H1 (cell line): ENCODE results near the gene KRT78. TPM values are rescaled to one million over a fixed set of nuclear protein-coding genes. Genes with fewer than 3 reads are reported as not detected.

Experiments
- CTCF ChIA-PET: fragments of 300-600 bp; sonication (Branson Sonifier 250); formaldehyde crosslinking; loops from one replicate; lab custom pipeline; 2021; ENCODE audit not compliant: partially characterized antibody; lab: Charles Lee
- POLR2A ChIA-PET: fragments of 300-600 bp; sonication (Branson Sonifier 250); formaldehyde crosslinking; loops from one replicate; lab custom pipeline; 2021; ENCODE audit warnings: inconsistent platforms; ENCODE audit not compliant: partially characterized antibody; lab: Charles Lee
- DNase-seq, 2 experiments: peaks; one replicate each; pipeline versions ENCODE4 v3.0.0 to v3.0.0-alpha.2; 2010 to 2022; ENCODE audit warnings: low spot score in 2 of 2, low read depth in 1 of 2, mixed read lengths in 1 of 2
- FAIRE-seq: peaks from 2 replicates; lab custom pipeline; 2011; peaks lifted over from hg19 to GRCh38; lab: Jason Lieb, UNC
- H2AFZ ChIP-seq: 2 replicates; pipeline ENCODE4 v1.8.1; 2012; ENCODE audit warnings: low read length, inconsistent platforms
- H2AK5ac ChIP-seq: 2 replicates; pipeline ENCODE4 v1.6.1; 2013; ENCODE audit warnings: low read depth, low read length
- H2BK120ac ChIP-seq: replicated peaks from 2 replicates; pipeline ENCODE3; 2013; ENCODE audit warnings: low read depth, low read length, inconsistent platforms
- H2BK12ac ChIP-seq: 2 replicates; pipeline ENCODE4 v1.6.1; 2013; ENCODE audit warnings: low read depth, low read length
- H2BK15ac ChIP-seq: 2 replicates; pipeline ENCODE4 v1.6.1; 2013; ENCODE audit warnings: low read length
- H2BK20ac ChIP-seq: 2 replicates; pipeline ENCODE4 v1.6.1; 2013; ENCODE audit warnings: low read length
- H2BK5ac ChIP-seq: 2 replicates; pipeline ENCODE4 v1.6.1; 2013; ENCODE audit warnings: low read depth, low read length
- H3K14ac ChIP-seq: 2 replicates; pipeline ENCODE4 v1.6.1; 2013; ENCODE audit warnings: inconsistent platforms; ENCODE audit not compliant: insufficient read length
- H3K18ac ChIP-seq: 2 replicates; pipeline ENCODE4 v1.6.1; 2013; ENCODE audit warnings: low read length; ENCODE audit errors: extremely low read depth
- H3K23ac ChIP-seq: 2 replicates; pipeline ENCODE4 v1.6.1; 2013; ENCODE audit warnings: inconsistent platforms; ENCODE audit not compliant: insufficient read length
- H3K23me2 ChIP-seq: 2 replicates; pipeline ENCODE4 v1.6.1; 2013; ENCODE audit warnings: low read depth, low read length
- H3K27ac ChIP-seq: 2 replicates; pipeline ENCODE4 v1.6.1; 2011; ENCODE audit warnings: low read depth, low read length, inconsistent platforms
- H3K27me3 ChIP-seq, 4 experiments: replicated peaks in 1 of 4; 1 replicate in 1 of 4; 2 replicates in 3 of 4; pipeline versions ENCODE4 v1.6.1 to v1.8.1; 2011 to 2013; ENCODE audit warnings: low read length in 3 of 4, mild to moderate bottlenecking in 3 of 4, inconsistent platforms in 2 of 4, mixed read lengths in 2 of 4, moderate library complexity in 1 of 4; ENCODE audit not compliant: control insufficient read depth in 3 of 4, insufficient read depth in 3 of 4; ENCODE audit errors: extremely low read depth in 1 of 4
- H3K36me3 ChIP-seq, 4 experiments: 2 replicates each; pipeline versions ENCODE4 v1.6.1 to v1.8.1; 2011 to 2013; ENCODE audit warnings: mild to moderate bottlenecking in 4 of 4, low read length in 3 of 4, moderate library complexity in 2 of 4, control low read depth in 1 of 4, inconsistent platforms in 1 of 4; ENCODE audit not compliant: insufficient read depth in 4 of 4, control insufficient read depth in 2 of 4
- H3K4ac ChIP-seq: replicated peaks from 2 replicates; pipeline ENCODE3; 2013; ENCODE audit warnings: low read length, low read depth, mixed read lengths, inconsistent platforms; ENCODE audit not compliant: insufficient read length
- H3K4me1 ChIP-seq, 4 experiments: replicated peaks in 1 of 4; 1 replicate in 1 of 4; 2 replicates in 3 of 4; pipeline versions ENCODE4 v1.6.1 to v1.8.1; 2011 to 2013; ENCODE audit warnings: low read length in 3 of 4, inconsistent platforms in 2 of 4, mixed read lengths in 1 of 4; ENCODE audit not compliant: insufficient read depth in 4 of 4, control insufficient read depth in 3 of 4
- H3K4me2 ChIP-seq, 2 experiments: 2 replicates each; pipeline versions ENCODE4 v1.6.1 to v1.8.1; 2011 to 2013; ENCODE audit warnings: low read depth in 2 of 2, low read length in 2 of 2, control low read depth in 1 of 2, inconsistent platforms in 1 of 2, mild to moderate bottlenecking in 1 of 2; ENCODE audit not compliant: insufficient read depth in 1 of 2
- H3K4me3 ChIP-seq, 4 experiments: fragments of 200-600, 300-600 bp in 1 of 4; sonication (generic), shearing (Covaris generic), sonication (Bioruptor Twin) in 1 of 4; 2 replicates each; pipeline versions ENCODE4 v1.5.1 to v1.8.1; 2011 to 2016; ENCODE audit warnings: low read length in 4 of 4, low read depth in 3 of 4, control low read depth in 2 of 4, inconsistent platforms in 2 of 4, mild to moderate bottlenecking in 2 of 4, mixed read lengths in 1 of 4, moderate library complexity in 1 of 4; ENCODE audit not compliant: insufficient read depth in 2 of 4; ENCODE audit errors: extremely low read depth in 1 of 4
- H3K56ac ChIP-seq: replicated peaks from 2 replicates; pipeline ENCODE3; 2013; ENCODE audit warnings: low read depth, mild to moderate bottlenecking, mixed read lengths, low read length, inconsistent platforms; ENCODE audit not compliant: insufficient read length
- H3K79me1 ChIP-seq: 2 replicates; pipeline ENCODE4 v1.6.1; 2013; ENCODE audit warnings: low read depth, low read length, control low read depth
- H3K79me2 ChIP-seq, 2 experiments: 2 replicates each; pipeline versions ENCODE4 v1.6.1 to v1.8.1; 2012 to 2013; ENCODE audit warnings: low read length in 2 of 2, mild to moderate bottlenecking in 2 of 2, inconsistent platforms in 1 of 2; ENCODE audit not compliant: insufficient read depth in 2 of 2, control insufficient read depth in 1 of 2
- H3K9ac ChIP-seq, 4 experiments: replicated peaks in 1 of 4; 1 replicate in 1 of 4; 2 replicates in 3 of 4; pipeline versions ENCODE4 v1.6.1 to v1.8.1; 2011 to 2013; ENCODE audit warnings: low read depth in 3 of 4, low read length in 3 of 4, control low read depth in 2 of 4, mild to moderate bottlenecking in 2 of 4, moderate library complexity in 2 of 4, inconsistent platforms in 1 of 4; ENCODE audit errors: extremely low read depth in 1 of 4
- H3K9me3 ChIP-seq, 2 experiments: 2 replicates each; pipeline versions ENCODE4 v1.6.1 to v1.8.1; 2012 to 2013; ENCODE audit warnings: mild to moderate bottlenecking in 2 of 2, moderate library complexity in 2 of 2, control low read depth in 1 of 2, inconsistent platforms in 1 of 2, low read depth in 1 of 2, low read length in 1 of 2, mixed read lengths in 1 of 2; ENCODE audit not compliant: insufficient read depth in 2 of 2
- H4K20me1 ChIP-seq, 2 experiments: replicated peaks in 1 of 2; 2 replicates each; pipeline versions ENCODE3 to v1.8.1; 2011 to 2013; ENCODE audit warnings: inconsistent platforms in 2 of 2, low read length in 2 of 2, mild to moderate bottlenecking in 1 of 2; ENCODE audit not compliant: insufficient read depth in 2 of 2, control insufficient read depth in 1 of 2
- H4K5ac ChIP-seq: 2 replicates; pipeline ENCODE4 v1.6.1; 2013; ENCODE audit warnings: low read length, low read depth, mixed read lengths, inconsistent platforms; ENCODE audit not compliant: insufficient read length
- H4K8ac ChIP-seq: 2 replicates; pipeline ENCODE4 v1.8.0; 2013; ENCODE audit warnings: mild to moderate bottlenecking, moderate library complexity, low read length, inconsistent platforms; ENCODE audit not compliant: insufficient read depth; ENCODE audit errors: extremely low read depth
- H4K91ac ChIP-seq: replicated peaks from 2 replicates; pipeline ENCODE3; 2013; ENCODE audit warnings: low read length, mixed read lengths, inconsistent platforms; ENCODE audit not compliant: insufficient read length
- CTCF ChIP-seq, 3 experiments: IDR thresholded peaks; 1 replicate in 2 of 3; 2 replicates in 1 of 3; pipeline versions ENCODE4 v1.5.1 to v1.6.1; 2011; ENCODE audit warnings: low read length in 3 of 3, mild to moderate bottlenecking in 3 of 3, inconsistent platforms in 2 of 3, low read depth in 1 of 3, moderate library complexity in 1 of 3; ENCODE audit not compliant: insufficient read depth in 1 of 3; ENCODE audit errors: control extremely low read depth in 1 of 3
- EP300 ChIP-seq, 2 experiments: IDR thresholded peaks; 1 replicate in 1 of 2; 2 replicates in 1 of 2; pipeline ENCODE4 v1.6.1; 2011 to 2012; ENCODE audit warnings: low read depth in 2 of 2, low read length in 2 of 2, mild to moderate bottlenecking in 2 of 2, borderline replicate concordance in 1 of 2, inconsistent platforms in 1 of 2, moderate library complexity in 1 of 2
- GTF2F1 ChIP-seq: IDR thresholded peaks from 2 replicates; pipeline ENCODE4 v1.6.1; 2012; ENCODE audit warnings: low read depth, low read length, improper control_type of control experiment, borderline replicate concordance
- HDAC2 ChIP-seq, 2 experiments: fragments of 300-600 bp in 1 of 2; sonication (generic) in 1 of 2; IDR thresholded peaks; 2 replicates each; pipeline ENCODE4 v1.6.1; 2011 to 2012; ENCODE audit warnings: low read depth in 2 of 2, low read length in 2 of 2, mild to moderate bottlenecking in 2 of 2, moderate library complexity in 2 of 2, borderline replicate concordance in 1 of 2, inconsistent platforms in 1 of 2
- HDAC6 ChIP-seq: IDR thresholded peaks from one replicate; pipeline ENCODE4 v1.7.1; 2012; ENCODE audit warnings: low read depth, mild to moderate bottlenecking, inconsistent platforms, low read length, moderate library complexity
- KDM1A ChIP-seq: fragments of 200-600, 300-600 bp; sonication (generic); IDR thresholded peaks from 2 replicates; pipeline ENCODE4 v1.7.1; 2016; ENCODE audit warnings: mild to moderate bottlenecking, low read length, borderline replicate concordance
- MAFK ChIP-seq: IDR thresholded peaks from 2 replicates; pipeline ENCODE4 v1.6.1; 2012; ENCODE audit warnings: low read depth, mild to moderate bottlenecking, improper control_type of control experiment, low read length
- SRF ChIP-seq: IDR thresholded peaks from 2 replicates; pipeline ENCODE4 v1.6.1; 2011; ENCODE audit warnings: mild to moderate bottlenecking, low read depth, low read length, moderate library complexity
- TAF1 ChIP-seq: IDR thresholded peaks from 2 replicates; pipeline ENCODE4 v1.6.1; 2011; ENCODE audit warnings: mild to moderate bottlenecking, low read depth, low read length
- TBP ChIP-seq: IDR thresholded peaks from 2 replicates; pipeline ENCODE4 v1.6.1; 2011; ENCODE audit warnings: low read depth, low read length, improper control_type of control experiment
- ZNF274 ChIP-seq: IDR thresholded peaks from 2 replicates; pipeline ENCODE4 v1.7.0; 2012; ENCODE audit warnings: low read length, borderline replicate concordance; ENCODE audit errors: extremely low read depth
- WGBS, 2 experiments: shearing (Covaris generic) in 1 of 2; methylation state at CpG; one replicate each; pipeline versions ENCODE4 v1.1.6 to v1.1.7; 2013 to 2015; ENCODE audit warnings: low lambda C conversion rate in 2 of 2, mixed read lengths in 2 of 2, inconsistent platforms in 1 of 2, low coverage in 1 of 2, missing lambda C conversion rate in 1 of 2; ENCODE audit not compliant: insufficient replicate concordance in 2 of 2, insufficient coverage in 1 of 2, insufficient read length in 1 of 2; ENCODE audit errors: extremely low coverage in 1 of 2, missing lambda C conversion rate in 1 of 2; 5-methylcytosine and 5-hydroxymethylcytosine counted together
- polyA plus RNA-seq, 7 experiments: library from polyadenylated mRNA; depleted of rRNA in 3 of 7; stranded (reverse) in 5 of 7; unstranded in 2 of 7; fragments of >200 nt in 5 of 7; fragments of 200-250 nt in 2 of 7; gene quantifications; 1 replicate in 5 of 7; 2 replicates in 1 of 7; 4 replicates in 1 of 7; pipeline versions ENCODE4 v1.2.1 to v1.2.3, GENCODE V29; 2011 to 2013; ENCODE audit warnings: missing spikeins in 2 of 7, mixed read lengths in 2 of 7
- total RNA-seq: library from RNA; stranded (reverse); fragmentation: NEBNext Ultra II Directional; extraction: Animal tissue kit (Norgen Biotek cat#: 25700); gene quantifications from 2 replicates; pipeline ENCODE4 v1.2.1, GENCODE V29; 2021

Gene KRT78
- total and polyA plus RNA-seq, 2 of the 8 experiments (the other 6 are each of a cell fraction or from before 2014, with no cell fraction given), result not detected

- H4K5ac ChIP-seq, result no peak overlapping the region
- H3K36me3 ChIP-seq, result no peaks in the 10 kb centered on the region
- no peaks in the 10 kb centered on the region for H3K9me3 ChIP-seq
- H2AFZ ChIP-seq, result no peak overlapping the region
- no peak overlapping the region for H3K4me2 ChIP-seq
- no peak for DNase-seq
- 89% methylated on average over 7 of the region's 8 CpGs; no CpG with 5 or more reads in 1 of the 2 experiments for WGBS, 2 experiments
- FAIRE-seq, result no peak
- ChIA-PET POLR2A (no interaction called here), CTCF (interaction anchor here (0.6 to 3.0 kb wide), 6 partner anchors 8 to 684 kb away, joined by 3 to 11 read pairs (median 5); no protein-coding TSS in a partner anchor)
- no peak overlapping the region for H2BK20ac ChIP-seq
- H4K20me1 ChIP-seq, result no peaks in the 10 kb centered on the region
- no peaks in the 10 kb centered on the region for H3K79me2 ChIP-seq
- no peak overlapping the region for H3K23ac ChIP-seq
- H3K23me2 ChIP-seq, result no peaks in the 10 kb centered on the region
- H2BK15ac ChIP-seq, result no peak overlapping the region
- H2BK12ac ChIP-seq, result no peak overlapping the region
- H3K18ac ChIP-seq, result no peak overlapping the region
- H3K56ac ChIP-seq, result no peak overlapping the region
- H2BK120ac ChIP-seq, result no peak overlapping the region
- no peaks in the 10 kb centered on the region for H3K79me1 ChIP-seq
- H3K4ac ChIP-seq, result no peak overlapping the region
- H3K4me3 ChIP-seq, result no peak overlapping the region
- H2AK5ac ChIP-seq, result no peak overlapping the region
- H3K14ac ChIP-seq, result no peak overlapping the region
- H4K91ac ChIP-seq, result no peak overlapping the region
- H2BK5ac ChIP-seq, result no peak overlapping the region
- no peak overlapping the region for H3K27ac ChIP-seq
- no peak overlapping the region for H3K9ac ChIP-seq
- peaks cover 3 to 6% (median 4%) of the 10 kb centered on the region in 4 experiments for H3K4me1 ChIP-seq
- H3K27me3 ChIP-seq, result no peaks in the 10 kb centered on the region
- no peak overlapping the region for H4K8ac ChIP-seq
- TF ChIP-seq HDAC6, result no peak
- no peak for TF ChIP-seq MAFK
- no peak for TF ChIP-seq GTF2F1
- TF ChIP-seq TAF1, result no peak
- TF ChIP-seq ZNF274, result no peak
- no peak for TF ChIP-seq HDAC2 (IDR thresholded peaks at IDR 0.05; ENCODE audit: borderline replicate concordance in 1 of 2, low read depth in 2 of 2, low read length in 2 of 2)
- no peak for TF ChIP-seq CTCF (IDR thresholded peaks at IDR 0.05; ENCODE audit: control extremely low read depth in 1 of 3, insufficient read depth in 1 of 3, low read depth in 1 of 3, low read length in 3 of 3)
- TF ChIP-seq TBP, result no peak
- TF ChIP-seq EP300 (IDR thresholded peaks at IDR 0.05; ENCODE audit: borderline replicate concordance in 1 of 2, low read depth in 2 of 2, low read length in 2 of 2), result no peak
- no peak for TF ChIP-seq SRF
- TF ChIP-seq KDM1A, result no peak
Observed at GRCh38 chr12:52808573-52809160, 40.1 kb downstream of the KRT78 start.
